ENCODE data around the gene CYP27C1.

Gene CYP27C1

GRCh38 chr2:127146071-127146725 is 73.9 kb downstream of the CYP27C1 start:
- DNase-seq = no peak

- no peak for DNase-seq
These were observed 74.7 kb downstream of the CYP27C1 start for GRCh38 chr2:127145280-127145895.

- DNase-seq = no peak
These were observed 76.0 kb downstream of the CYP27C1 start for GRCh38 chr2:127143841-127144782.

GRCh38 chr2:127142663-127143630 is 77.2 kb downstream of the CYP27C1 start:
- DNase-seq = no peak

GRCh38 chr2:127140538-127140937 is 79.6 kb downstream of the CYP27C1 start:
- no peak for DNase-seq

- DNase-seq = no peak
These were observed 80.3 kb downstream of the CYP27C1 start for GRCh38 chr2:127139766-127140165.

GRCh38 chr2:127138281-127138680 is 81.8 kb downstream of the CYP27C1 start:
- no peak for DNase-seq

- no peak for DNase-seq
These were observed 82.4 kb downstream of the CYP27C1 start for GRCh38 chr2:127137741-127138140.

GRCh38 chr2:127137225-127137624 is 82.9 kb downstream of the CYP27C1 start:
- no peak for DNase-seq

GRCh38 chr2:127134833-127135830 is 85.0 kb downstream of the CYP27C1 start:
- no peak for DNase-seq

GRCh38 chr2:127134235-127134634 is 85.9 kb downstream of the CYP27C1 start:
- DNase-seq = no peak

Data from stimulated activated CD4-positive, alpha-beta T cell treated with anti-CD3 and anti-CD28 coated beads, Interleukin-4, amount 100 ng/mL, for 1 hour (primary cell).